Measurements from ENCODE around the gene MACROD2.

MACROD2 gene

GRCh38 chr20:15625981-15626380, 1630.7 kb downstream of the MACROD2 start:
- DNase-seq: no peak

- DNase-seq: no peak
These were observed 1631.8 kb downstream of the MACROD2 start for GRCh38 chr20:15627089-15627488.

- no peak for DNase-seq
These were observed 1632.2 kb downstream of the MACROD2 start for GRCh38 chr20:15627501-15627903.

GRCh38 chr20:15628851-15629353, 1633.6 kb downstream of the MACROD2 start:
- no peak for DNase-seq

- no peak for DNase-seq
These were observed 1635.0 kb downstream of the MACROD2 start for GRCh38 chr20:15630360-15630759.

- no peak for DNase-seq
These were observed 1637.4 kb downstream of the MACROD2 start for GRCh38 chr20:15632680-15633079.

- no peak for DNase-seq
These were observed 1638.8 kb downstream of the MACROD2 start for GRCh38 chr20:15634102-15634501.

GRCh38 chr20:15637546-15637945, 1642.2 kb downstream of the MACROD2 start:
- DNase-seq: no peak

GRCh38 chr20:15637950-15638754, 1642.8 kb downstream of the MACROD2 start:
- no peak for DNase-seq

GRCh38 chr20:15638816-15639215, 1643.5 kb downstream of the MACROD2 start:
- DNase-seq: no peak

- DNase-seq: no peak
These were observed 1644.5 kb downstream of the MACROD2 start for GRCh38 chr20:15639839-15640238.

GRCh38 chr20:15642109-15642508, 1646.8 kb downstream of the MACROD2 start:
- no peak for DNase-seq

GRCh38 chr20:15642676-15643075, 1647.4 kb downstream of the MACROD2 start:
- no peak for DNase-seq

- DNase-seq: no peak
These were observed 1648.4 kb downstream of the MACROD2 start for GRCh38 chr20:15643713-15644112.

GRCh38 chr20:15645816-15646215, 1650.5 kb downstream of the MACROD2 start:
- no peak for DNase-seq

GRCh38 chr20:15653396-15654207, 1658.3 kb downstream of the MACROD2 start:
- DNase-seq: no peak

- peak in 1 of 2 donors; percentile 15 for DNase-seq
These were observed 1658.9 kb downstream of the MACROD2 start for GRCh38 chr20:15654208-15654649.

GRCh38 chr20:15655295-15655874, 1660.1 kb downstream of the MACROD2 start:
- DNase-seq: no peak

GRCh38 chr20:15656124-15656523, 1660.8 kb downstream of the MACROD2 start:
- DNase-seq: no peak

- DNase-seq: no peak
These were observed 1663.0 kb downstream of the MACROD2 start for GRCh38 chr20:15658295-15658694.

GRCh38 chr20:15673206-15673605, 1677.9 kb downstream of the MACROD2 start:
- DNase-seq: no peak

GRCh38 chr20:15674253-15675060, 1679.1 kb downstream of the MACROD2 start:
- DNase-seq: no peak
